GM23338 (cell line): ENCODE results near the gene HOXB4. TPM values are rescaled to one million over a fixed set of nuclear protein-coding genes. Genes with fewer than 3 reads are reported as not detected.

Source experiments
- ATAC-seq: fragments of 200-7000 bp; cut with Tn5 transposase; 3 replicates; pipeline ENCODE4 v1.9.1; 2020
- DNase-seq: peaks from one replicate; pipeline ENCODE4 v3.0.0-alpha.2; 2015; ENCODE audit warnings: low spot score
- H2AFZ ChIP-seq: fragments of 200-600 bp; sonication (generic); 2 replicates; pipeline ENCODE4 v1.8.0; 2016; ENCODE audit warnings: antibody characterized with exemption, mild to moderate bottlenecking, moderate library complexity
- H3F3A ChIP-seq: fragments of 200-600 bp; sonication (generic); replicated peaks from 2 replicates; pipeline ENCODE4 v1.8.0; 2017; ENCODE audit warnings: antibody characterized with exemption, mixed run types, low read depth
- H3K27ac ChIP-seq: fragments of 200-600 bp; sonication (generic); 2 replicates; pipeline ENCODE4 v1.6.1; 2016; ENCODE audit warnings: low read depth
- H3K27me3 ChIP-seq: fragments of 200-600 bp; sonication (generic); 2 replicates; pipeline ENCODE4 v1.8.0; 2016; ENCODE audit warnings: mild to moderate bottlenecking, mixed run types, moderate library complexity; ENCODE audit not compliant: insufficient read depth
- H3K36me3 ChIP-seq: fragments of 200-600 bp; sonication (generic); 2 replicates; pipeline ENCODE4 v1.8.0; 2016; ENCODE audit warnings: mild to moderate bottlenecking; ENCODE audit not compliant: insufficient read depth
- H3K4me1 ChIP-seq: fragments of 200-600 bp; sonication (generic); 2 replicates; pipeline ENCODE4 v1.8.0; 2016; ENCODE audit warnings: mild to moderate bottlenecking, moderate library complexity; ENCODE audit not compliant: insufficient read depth
- H3K4me2 ChIP-seq: fragments of 200-600 bp; sonication (generic); 2 replicates; pipeline ENCODE4 v1.7.1; 2017; ENCODE audit warnings: mixed run types
- H3K4me3 ChIP-seq: fragments of 200-600 bp; sonication (generic); 2 replicates; pipeline ENCODE4 v1.6.1; 2016; ENCODE audit warnings: mixed run types
- H3K79me2 ChIP-seq: fragments of 200-600 bp; sonication (generic); replicated peaks from 2 replicates; pipeline ENCODE4 v1.8.0; 2017; ENCODE audit warnings: mild to moderate bottlenecking; ENCODE audit not compliant: insufficient read depth
- H3K9me2 ChIP-seq: fragments of 200-600 bp; sonication (generic); 2 replicates; pipeline ENCODE4 v1.8.0; 2017; ENCODE audit not compliant: insufficient read depth
- H4K20me1 ChIP-seq: fragments of 200-600 bp; sonication (generic); replicated peaks from 2 replicates; pipeline ENCODE4 v1.8.0; 2017; ENCODE audit warnings: mild to moderate bottlenecking; ENCODE audit not compliant: insufficient read depth
- H3K27ac Mint-ChIP-seq: 2 replicates; pipeline ENCODE4 v1.8.0; 2020; ENCODE audit warnings: inconsistent platforms, mild to moderate bottlenecking, moderate library complexity, mixed read lengths
- H3K27me3 Mint-ChIP-seq: 3 replicates; pipeline ENCODE4 v1.8.0; 2022; ENCODE audit warnings: low read depth, mild to moderate bottlenecking, moderate library complexity, mixed read lengths, inconsistent platforms; ENCODE audit not compliant: insufficient read depth, poor library complexity
- H3K36me3 Mint-ChIP-seq: 3 replicates; pipeline ENCODE4 v1.8.0; 2021; ENCODE audit warnings: low read depth, mild to moderate bottlenecking, inconsistent platforms, moderate library complexity, mixed read lengths
- H3K4me1 Mint-ChIP-seq: 3 replicates; pipeline ENCODE4 v1.8.0; 2020; ENCODE audit warnings: mild to moderate bottlenecking, inconsistent platforms, mixed read lengths
- H3K4me3 Mint-ChIP-seq: 3 replicates; pipeline ENCODE4 v1.8.0; 2021; ENCODE audit warnings: moderate library complexity, mild to moderate bottlenecking, inconsistent platforms, mixed read lengths
- H3K9me3 Mint-ChIP-seq: 3 replicates; pipeline ENCODE4 v1.8.0; 2020; ENCODE audit warnings: moderate library complexity, mild to moderate bottlenecking, inconsistent platforms, mixed read lengths
- CREB1 ChIP-seq: fragments of 250-450 bp; sonication (Bioruptor Pico); IDR thresholded peaks from 2 replicates; pipeline ENCODE4 v1.5.0; 2020; ENCODE audit warnings: low read depth, mild to moderate bottlenecking, moderate library complexity
- EZH2 ChIP-seq: fragments of 200-600 bp; sonication (generic); IDR thresholded peaks from one replicate; pipeline ENCODE4 v1.8.0; 2017; ENCODE audit warnings: antibody characterized with exemption, mild to moderate bottlenecking, low read depth; ENCODE audit not compliant: unreplicated experiment
- ZNF331 ChIP-seq: fragments of 250-450 bp; sonication (Bioruptor Pico); IDR thresholded peaks from 2 replicates; pipeline ENCODE4 v1.5.0; 2020; ENCODE audit warnings: low read depth, mild to moderate bottlenecking, moderate library complexity
- polyA plus RNA-seq: library from polyadenylated mRNA; unstranded; fragments of >200 nt; fragmentation: Nextera tagmentation; extraction: Ambion mirVana; gene quantifications from 2 replicates; pipeline ENCODE4 v1.2.1, GENCODE V29; 2016
- total RNA-seq: library from RNA; depleted of rRNA; stranded (reverse); fragments of >200 nt; shearing (Covaris generic); gene quantifications from 2 replicates; pipeline ENCODE4 v1.2.3, GENCODE V29; 2014
- TF ChIP-seq, protein P1 (sequence below): IDR thresholded peaks from one replicate; pipeline ENCODE4 v1.6.1; 2018; ENCODE audit warnings: antibody characterized with exemption; ENCODE audit not compliant: unreplicated experiment

Gene HOXB4
- total and polyA plus RNA-seq, 2 experiments from 2014 or later, result not detected

DNA sequence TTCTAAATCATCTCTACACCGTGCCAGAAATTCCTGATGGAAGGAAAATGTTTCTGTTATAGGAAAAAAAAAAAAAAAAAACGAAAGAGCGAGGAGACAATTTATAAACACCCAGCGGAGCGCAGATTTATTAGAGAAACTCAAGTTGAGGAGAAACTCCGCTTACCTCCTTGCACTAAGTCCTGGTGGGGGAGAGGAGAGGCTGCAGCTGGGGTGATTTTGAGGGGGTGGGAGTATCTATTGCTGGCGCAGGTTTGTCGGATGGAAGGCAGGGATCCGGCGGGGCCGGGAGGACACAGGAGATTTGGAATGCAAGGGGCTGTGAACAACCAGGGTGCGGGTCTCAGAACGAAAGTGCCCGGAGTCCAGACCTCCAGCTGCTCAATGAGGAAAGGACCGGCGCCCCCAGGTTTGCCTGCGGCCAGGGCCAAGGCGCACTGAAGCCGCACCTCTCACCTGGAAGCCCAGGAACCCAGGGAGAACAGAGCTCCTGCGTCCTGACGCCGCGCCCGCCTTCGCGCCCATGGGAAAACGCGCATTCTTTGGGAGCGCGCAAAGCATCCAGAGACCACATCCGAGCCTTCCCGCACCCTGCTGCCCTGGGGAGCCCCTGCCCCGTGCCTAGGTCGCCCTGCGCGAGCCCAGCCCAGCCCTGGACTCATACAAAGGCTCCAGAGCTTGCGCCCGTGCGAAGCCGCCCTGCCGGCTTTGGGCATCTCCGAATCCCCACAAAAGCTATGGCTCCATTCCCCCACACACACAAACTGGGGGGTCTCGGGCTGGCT is 39.5 kb upstream of the HOXB4 start:
- H2AFZ ChIP-seq, result no peak overlapping the region
- no peaks in the 10 kb centered on the region for H3K36me3 ChIP-seq
- H4K20me1 ChIP-seq, result peaks cover 60% of the 10 kb centered on the region
- peaks cover 3% of the 10 kb centered on the region; the same call in 1 of the 3 replicates for H3K36me3 Mint-ChIP-seq
- no peak overlapping the region for H3K27ac ChIP-seq
- no peak overlapping the region for H3K27ac Mint-ChIP-seq
- no peaks in the 10 kb centered on the region for H3K9me2 ChIP-seq
- peaks cover 35% of the 10 kb centered on the region for H3K4me1 ChIP-seq
- no peak overlapping the region for H3K4me3 ChIP-seq
- peaks cover 10% of the 10 kb centered on the region; the same call in 2 of the 3 replicates for H3K9me3 Mint-ChIP-seq
- H3K4me2 ChIP-seq, result peak overlapping the region; percentile 32; the same call in 1 of the 2 replicates
- H3K27me3 Mint-ChIP-seq, result peaks cover 99% of the 10 kb centered on the region
- no peak overlapping the region for H3K4me3 Mint-ChIP-seq
- TF ChIP-seq, protein P1, sequence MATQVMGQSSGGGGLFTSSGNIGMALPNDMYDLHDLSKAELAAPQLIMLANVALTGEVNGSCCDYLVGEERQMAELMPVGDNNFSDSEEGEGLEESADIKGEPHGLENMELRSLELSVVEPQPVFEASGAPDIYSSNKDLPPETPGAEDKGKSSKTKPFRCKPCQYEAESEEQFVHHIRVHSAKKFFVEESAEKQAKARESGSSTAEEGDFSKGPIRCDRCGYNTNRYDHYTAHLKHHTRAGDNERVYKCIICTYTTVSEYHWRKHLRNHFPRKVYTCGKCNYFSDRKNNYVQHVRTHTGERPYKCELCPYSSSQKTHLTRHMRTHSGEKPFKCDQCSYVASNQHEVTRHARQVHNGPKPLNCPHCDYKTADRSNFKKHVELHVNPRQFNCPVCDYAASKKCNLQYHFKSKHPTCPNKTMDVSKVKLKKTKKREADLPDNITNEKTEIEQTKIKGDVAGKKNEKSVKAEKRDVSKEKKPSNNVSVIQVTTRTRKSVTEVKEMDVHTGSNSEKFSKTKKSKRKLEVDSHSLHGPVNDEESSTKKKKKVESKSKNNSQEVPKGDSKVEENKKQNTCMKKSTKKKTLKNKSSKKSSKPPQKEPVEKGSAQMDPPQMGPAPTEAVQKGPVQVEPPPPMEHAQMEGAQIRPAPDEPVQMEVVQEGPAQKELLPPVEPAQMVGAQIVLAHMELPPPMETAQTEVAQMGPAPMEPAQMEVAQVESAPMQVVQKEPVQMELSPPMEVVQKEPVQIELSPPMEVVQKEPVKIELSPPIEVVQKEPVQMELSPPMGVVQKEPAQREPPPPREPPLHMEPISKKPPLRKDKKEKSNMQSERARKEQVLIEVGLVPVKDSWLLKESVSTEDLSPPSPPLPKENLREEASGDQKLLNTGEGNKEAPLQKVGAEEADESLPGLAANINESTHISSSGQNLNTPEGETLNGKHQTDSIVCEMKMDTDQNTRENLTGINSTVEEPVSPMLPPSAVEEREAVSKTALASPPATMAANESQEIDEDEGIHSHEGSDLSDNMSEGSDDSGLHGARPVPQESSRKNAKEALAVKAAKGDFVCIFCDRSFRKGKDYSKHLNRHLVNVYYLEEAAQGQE, result no peak
- TF ChIP-seq EZH2, result peak; percentile 96
- H3K79me2 ChIP-seq, result no peaks in the 10 kb centered on the region
- ATAC-seq (peak; percentile 19), DNase-seq (peak; percentile 58)
- peaks cover 100% of the 10 kb centered on the region for H3K27me3 ChIP-seq
- H3F3A ChIP-seq, result peaks cover 45% of the 10 kb centered on the region
- H3K4me1 Mint-ChIP-seq, result peaks cover 27% of the 10 kb centered on the region

DNA sequence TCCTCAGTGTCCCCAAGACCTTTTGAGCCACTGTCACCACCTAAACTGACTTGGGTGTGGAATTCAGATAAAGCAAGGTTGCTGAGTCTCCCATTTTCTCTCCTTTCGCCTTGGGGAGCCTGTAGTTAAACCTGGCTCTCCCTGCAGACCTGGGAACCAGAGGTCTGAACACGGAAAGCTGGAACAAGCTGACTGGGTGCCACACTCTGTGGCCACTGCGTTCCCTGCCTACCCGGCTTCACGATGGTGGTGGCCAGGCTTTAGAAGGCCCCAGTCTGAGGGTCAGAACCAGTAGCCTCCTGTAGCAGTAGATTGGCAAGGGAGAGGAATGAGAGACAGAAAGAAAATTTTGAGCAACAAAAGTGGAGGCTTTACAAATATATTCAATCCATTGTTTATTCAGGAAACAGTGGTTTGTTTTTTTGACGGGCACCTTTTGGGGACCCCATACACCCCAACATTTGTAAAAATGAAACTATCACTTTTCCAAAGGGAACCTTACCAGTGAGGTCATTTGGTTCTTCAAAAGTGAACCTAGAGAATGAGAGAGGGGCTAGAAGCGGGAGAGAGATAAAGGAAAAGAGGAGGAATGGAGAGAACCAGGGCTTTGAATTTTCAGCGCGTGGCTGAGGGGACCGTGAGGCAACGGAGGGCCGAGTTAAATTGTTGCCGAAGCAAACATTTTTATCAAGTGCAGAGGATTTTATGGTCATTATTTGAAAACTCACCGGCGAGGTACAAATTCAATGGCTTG is 38.7 kb upstream of the HOXB4 start:
- no peak for DNase-seq
- Histone ChIP-seq H3K79me2 (no peaks in the 10 kb centered on the region), H3F3A (peaks cover 42% of the 10 kb centered on the region), H3K36me3 (no peaks in the 10 kb centered on the region), H3K4me3 (no peak overlapping the region), H2AFZ (no peak overlapping the region), H3K4me2 (no peak overlapping the region), H3K4me1 (peaks cover 39% of the 10 kb centered on the region), H3K9me2 (no peaks in the 10 kb centered on the region), H4K20me1 (peaks cover 56% of the 10 kb centered on the region), H3K27ac (no peak overlapping the region), H3K27me3 (peaks cover 100% of the 10 kb centered on the region)
- H3K9me3 Mint-ChIP-seq, result peaks cover 10% of the 10 kb centered on the region; the same call in 2 of the 3 replicates
- H3K4me1 Mint-ChIP-seq, result peaks cover 32% of the 10 kb centered on the region
- peaks cover 3% of the 10 kb centered on the region; the same call in 1 of the 3 replicates for H3K36me3 Mint-ChIP-seq
- no peak for ATAC-seq
- no peak overlapping the region for H3K27ac Mint-ChIP-seq
- TF ChIP-seq EZH2 (peak; percentile 97), ZNF331 (CRISPR knock-in tag) (no peak), CREB1 (CRISPR knock-in tag) (no peak)
- peaks cover 99% of the 10 kb centered on the region for H3K27me3 Mint-ChIP-seq
- no peak overlapping the region for H3K4me3 Mint-ChIP-seq
